ENCODE measurements around the gene KRT33A.
"Not testable (repeated sequence)": the region's sequence is repeated elsewhere in the genome, so short reads cannot be mapped to it uniquely, and the experiment has no call there.

DNA sequence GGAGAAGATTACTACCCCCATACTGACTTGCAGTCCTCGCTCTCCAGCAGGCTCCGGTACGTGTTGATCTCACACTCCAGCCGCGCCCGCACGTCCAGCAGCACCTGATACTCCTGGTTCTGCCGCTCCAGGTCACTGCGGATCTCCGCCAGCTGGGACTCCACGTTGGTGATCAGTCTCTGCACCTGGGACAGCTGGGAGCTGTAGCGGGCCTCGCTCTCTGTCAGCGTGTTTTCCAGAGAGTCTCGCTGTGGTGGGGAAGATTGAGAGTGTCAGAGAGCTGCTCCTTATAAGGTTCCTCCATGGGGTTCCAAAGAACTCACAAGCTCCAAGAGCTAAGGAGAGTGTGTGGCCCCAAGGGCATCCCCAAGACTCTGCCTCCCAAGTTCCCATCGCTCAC is 4.2 kb downstream of the KRT33A start:
- TF ChIP-seq EP300, POLR2AphosphoS5 (IDR thresholded peaks at IDR 0.05): not testable (repeated sequence)
- TF ChIP-seq, protein P1, sequence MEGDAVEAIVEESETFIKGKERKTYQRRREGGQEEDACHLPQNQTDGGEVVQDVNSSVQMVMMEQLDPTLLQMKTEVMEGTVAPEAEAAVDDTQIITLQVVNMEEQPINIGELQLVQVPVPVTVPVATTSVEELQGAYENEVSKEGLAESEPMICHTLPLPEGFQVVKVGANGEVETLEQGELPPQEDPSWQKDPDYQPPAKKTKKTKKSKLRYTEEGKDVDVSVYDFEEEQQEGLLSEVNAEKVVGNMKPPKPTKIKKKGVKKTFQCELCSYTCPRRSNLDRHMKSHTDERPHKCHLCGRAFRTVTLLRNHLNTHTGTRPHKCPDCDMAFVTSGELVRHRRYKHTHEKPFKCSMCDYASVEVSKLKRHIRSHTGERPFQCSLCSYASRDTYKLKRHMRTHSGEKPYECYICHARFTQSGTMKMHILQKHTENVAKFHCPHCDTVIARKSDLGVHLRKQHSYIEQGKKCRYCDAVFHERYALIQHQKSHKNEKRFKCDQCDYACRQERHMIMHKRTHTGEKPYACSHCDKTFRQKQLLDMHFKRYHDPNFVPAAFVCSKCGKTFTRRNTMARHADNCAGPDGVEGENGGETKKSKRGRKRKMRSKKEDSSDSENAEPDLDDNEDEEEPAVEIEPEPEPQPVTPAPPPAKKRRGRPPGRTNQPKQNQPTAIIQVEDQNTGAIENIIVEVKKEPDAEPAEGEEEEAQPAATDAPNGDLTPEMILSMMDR (IDR thresholded peaks at IDR 0.05), result not testable (repeated sequence)

Measured in gastroesophageal sphincter (tissue), 3 donors.